Endothelial cell of umbilical vein (primary cell): ENCODE data around the gene NEK8.

Source experiments
- CTCF ChIP-seq, 2 donors: IDR thresholded peaks; 1 replicate in 1 of 2; 2 replicates in 1 of 2; pipeline ENCODE4 v1.5.1; 2011; ENCODE audit warnings: low read length in 2 of 2, mild to moderate bottlenecking in 2 of 2, moderate library complexity in 2 of 2, control low read depth in 1 of 2, inconsistent platforms in 1 of 2, low read depth in 1 of 2; ENCODE audit not compliant: insufficient read depth in 1 of 2; ENCODE audit errors: extremely low read depth in 1 of 2
- EZH2 ChIP-seq: IDR thresholded peaks from 2 replicates; pipeline ENCODE4 v1.6.1; 2012; ENCODE audit warnings: borderline replicate concordance, low read depth, mild to moderate bottlenecking, moderate library complexity, low read length, inconsistent platforms; ENCODE audit not compliant: severe bottlenecking
- FOS ChIP-seq: IDR thresholded peaks from 2 replicates; pipeline ENCODE4 v1.6.1; 2011; ENCODE audit warnings: mild to moderate bottlenecking, low read length, moderate library complexity, borderline replicate concordance; ENCODE audit not compliant: insufficient read depth
- GATA2 ChIP-seq: IDR thresholded peaks from 2 replicates; pipeline ENCODE4 v1.7.0; 2011; ENCODE audit warnings: low read depth, mild to moderate bottlenecking, moderate library complexity, mixed read lengths, low read length; ENCODE audit not compliant: insufficient read length, insufficient read depth
- JUN ChIP-seq: IDR thresholded peaks from 2 replicates; pipeline ENCODE4 v1.6.1; 2011; ENCODE audit warnings: borderline replicate concordance, low read depth; ENCODE audit not compliant: insufficient read length, insufficient read depth
- MAX ChIP-seq: IDR thresholded peaks from 2 replicates; pipeline ENCODE4 v1.6.1; 2011; ENCODE audit not compliant: insufficient read depth, insufficient read length
- MYC ChIP-seq: IDR thresholded peaks from one replicate; pipeline ENCODE4 v1.6.1; 2011; ENCODE audit warnings: mild to moderate bottlenecking, low read depth, low read length
- POLR2A ChIP-seq: IDR thresholded peaks from 2 replicates; pipeline ENCODE4 v1.6.1; 2012; ENCODE audit warnings: low read depth, mild to moderate bottlenecking, control low read depth, low read length
- POLR2AphosphoS5 ChIP-seq: IDR thresholded peaks from 2 replicates; pipeline ENCODE4 v1.6.1; 2012; ENCODE audit warnings: low read depth, mild to moderate bottlenecking, control low read depth, low read length, moderate library complexity; ENCODE audit not compliant: insufficient read depth

- TF ChIP-seq CTCF (IDR thresholded peaks at IDR 0.05; ENCODE audit: extremely low read depth in 1 of 2, insufficient read depth in 1 of 2, low read depth in 1 of 2, low read length in 2 of 2) (no peak), JUN (no peak), EZH2 (no peak), MAX (no peak), POLR2A (no peak), MYC (no peak), POLR2AphosphoS5 (no peak), FOS (no peak), GATA2 (no peak)
These were observed 20.4 kb downstream of the NEK8 start for GRCh38 chr17:28748852-28749515.
